A204.1 (cell line): Measurements from ENCODE around the gene SLC6A1.

Source experiments
- FAIRE-seq: peaks from 2 replicates; lab custom pipeline; 2012; peaks lifted over from hg19 to GRCh38; lab: Jason Lieb, UNC

The SLC6A1 gene

DNA sequence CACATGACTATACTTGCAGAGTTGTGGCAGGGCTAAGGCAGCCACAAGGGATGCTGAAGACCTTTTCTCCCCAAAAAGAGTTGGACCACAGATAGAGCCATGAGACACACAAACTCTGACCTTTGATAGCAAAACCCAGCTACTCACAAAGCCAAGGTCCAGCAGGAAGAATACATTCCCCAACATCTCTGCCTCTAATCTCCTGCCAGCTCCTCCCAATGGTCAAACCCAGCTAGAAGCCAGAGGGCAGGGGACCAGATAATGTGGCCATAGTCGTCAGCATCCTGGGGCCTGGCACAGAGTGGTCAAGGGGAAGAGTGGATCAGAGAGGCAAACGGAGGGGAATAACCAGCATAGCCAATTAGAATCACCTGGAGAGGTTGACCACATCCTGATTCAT is 28.2 kb downstream of the SLC6A1 start:
- FAIRE-seq, result no peak

- FAIRE-seq, result no peak
Measured at GRCh38 chr3:11021611-11022011, 29.1 kb downstream of the SLC6A1 start.

GRCh38 chr3:11022115-11022514 is 29.6 kb downstream of the SLC6A1 start:
- no peak for FAIRE-seq

DNA sequence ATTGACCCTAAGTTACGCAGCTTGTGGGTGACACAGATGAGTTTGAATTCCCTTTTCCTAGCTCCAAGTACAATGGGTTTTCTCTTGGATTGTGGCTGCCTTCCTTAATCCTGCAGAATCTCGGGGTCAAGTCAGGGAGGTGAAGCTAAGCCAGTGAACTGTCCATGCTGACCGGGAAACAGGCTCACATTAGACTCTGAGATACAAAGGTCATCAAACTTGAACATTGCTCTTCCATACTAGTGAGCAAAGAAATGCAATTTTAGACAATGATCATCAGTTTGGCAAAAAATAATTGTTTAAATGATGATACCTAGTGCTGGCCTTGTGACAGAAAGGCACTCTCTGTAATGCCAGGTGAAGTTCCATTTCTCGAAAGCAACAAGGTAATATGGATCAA is 31.6 kb downstream of the SLC6A1 start:
- FAIRE-seq, result no peak

- no peak for FAIRE-seq
Measured at GRCh38 chr3:11029948-11030347, 37.4 kb downstream of the SLC6A1 start.

DNA sequence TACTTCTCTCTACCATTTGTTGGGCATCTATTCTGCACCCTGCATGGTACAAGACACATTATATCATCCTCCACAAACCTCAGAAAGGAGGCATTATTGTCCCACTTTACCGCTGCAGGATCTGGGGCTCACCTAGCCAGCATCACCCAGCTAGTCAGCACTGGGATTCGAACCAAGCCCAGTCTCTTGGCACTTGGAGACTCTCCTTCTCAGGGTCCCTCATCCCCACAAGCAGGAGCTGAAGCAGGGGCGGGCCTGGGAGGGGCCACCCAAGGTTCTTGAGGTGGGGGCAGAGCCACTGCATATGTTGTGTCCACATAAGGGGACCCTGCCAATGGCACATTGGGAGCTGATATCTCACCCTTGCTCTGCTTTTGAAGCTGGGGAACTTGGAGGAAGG is 41.3 kb downstream of the SLC6A1 start:
- no peak for FAIRE-seq

GRCh38 chr3:11034309-11034985 is 41.9 kb downstream of the SLC6A1 start:
- no peak for FAIRE-seq

DNA sequence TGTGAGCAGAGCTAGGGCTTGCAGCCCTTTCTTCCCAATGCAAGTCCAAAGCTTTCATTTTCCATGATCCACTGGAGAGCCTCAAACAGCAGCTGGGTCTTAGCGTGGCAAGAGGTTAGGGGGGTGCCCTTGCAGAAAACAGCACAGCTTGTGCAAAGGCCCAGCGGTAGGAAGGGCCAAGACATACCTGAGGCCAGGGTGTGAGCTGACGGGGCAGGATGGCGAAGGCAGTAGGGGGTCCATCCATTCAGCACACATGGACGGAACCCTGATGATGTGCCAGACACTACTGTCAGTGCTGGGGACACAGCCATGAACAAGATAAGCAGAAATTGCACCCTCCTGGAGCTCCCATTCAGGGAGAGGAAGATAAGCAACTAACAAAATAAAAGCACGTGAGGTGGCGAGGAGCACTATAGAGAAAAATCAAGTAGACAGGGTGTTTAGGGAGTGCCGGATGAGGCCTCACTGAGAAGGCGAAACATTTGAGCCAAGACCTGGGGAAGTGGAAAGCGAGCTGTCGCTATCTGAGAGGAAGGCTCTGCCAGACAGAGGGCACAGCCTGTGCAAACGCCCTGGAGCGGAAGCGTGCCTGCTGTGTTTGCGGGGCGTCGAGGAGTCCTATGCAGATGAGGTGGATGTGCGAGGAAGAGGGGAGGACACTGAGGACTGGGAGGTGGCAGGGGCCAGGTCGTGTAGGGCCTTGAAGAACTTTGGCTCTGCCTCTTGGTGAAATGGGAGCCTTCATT is 43.4 kb downstream of the SLC6A1 start:
- no peak for FAIRE-seq

DNA sequence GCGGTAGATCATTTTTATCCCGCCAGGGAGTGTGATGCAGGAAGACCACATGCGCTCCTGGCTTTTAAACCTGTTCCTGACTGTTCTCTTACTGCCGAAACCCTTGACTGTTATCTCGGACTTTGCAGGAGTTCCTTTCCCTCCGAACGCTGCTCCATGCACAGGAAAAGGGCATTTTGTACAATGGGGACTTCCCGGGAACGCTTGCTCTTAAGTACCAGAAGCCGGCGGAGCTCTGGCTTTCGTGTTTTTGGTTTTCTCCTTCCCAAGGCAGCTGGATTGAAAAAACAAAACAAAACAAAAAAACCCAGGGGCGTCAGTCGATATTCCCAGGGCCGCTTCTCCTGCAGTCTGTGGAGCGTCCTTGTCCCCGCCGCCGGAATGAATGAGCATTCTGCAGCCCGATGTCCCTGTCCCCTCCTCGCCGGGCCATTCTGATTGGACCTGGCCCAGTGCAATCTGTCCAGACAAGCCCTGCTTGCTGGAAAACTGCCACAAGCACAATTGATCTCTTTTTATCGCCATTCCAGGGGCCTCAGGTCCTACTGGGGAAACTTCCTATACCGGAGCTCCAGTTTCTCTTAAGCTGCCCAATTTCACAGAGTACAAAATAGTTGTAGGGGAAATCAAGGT is 44.8 kb downstream of the SLC6A1 start:
- FAIRE-seq, result no peak

GRCh38 chr3:11037976-11038375 is 45.4 kb downstream of the SLC6A1 start:
- FAIRE-seq, result no peak

DNA sequence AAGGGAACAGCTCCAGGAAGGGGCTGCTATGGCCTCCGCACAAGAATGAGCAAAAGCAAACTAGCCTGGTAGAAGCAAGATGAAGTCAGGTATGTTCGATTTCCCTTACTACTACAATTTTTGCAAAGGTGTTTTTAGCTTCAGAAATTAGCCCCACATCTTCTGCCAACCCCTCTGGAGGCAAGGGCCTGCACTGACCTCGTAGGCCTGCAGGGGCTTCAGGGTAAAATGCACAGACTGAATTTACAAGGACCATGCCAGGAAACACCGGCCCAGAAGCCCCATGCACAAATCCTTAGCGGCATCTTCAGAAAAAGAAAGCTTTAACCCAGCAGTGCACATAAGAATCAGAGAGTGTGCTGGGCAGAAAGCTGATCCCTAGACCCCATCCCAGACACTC is 53.0 kb downstream of the SLC6A1 start:
- no peak for FAIRE-seq

DNA sequence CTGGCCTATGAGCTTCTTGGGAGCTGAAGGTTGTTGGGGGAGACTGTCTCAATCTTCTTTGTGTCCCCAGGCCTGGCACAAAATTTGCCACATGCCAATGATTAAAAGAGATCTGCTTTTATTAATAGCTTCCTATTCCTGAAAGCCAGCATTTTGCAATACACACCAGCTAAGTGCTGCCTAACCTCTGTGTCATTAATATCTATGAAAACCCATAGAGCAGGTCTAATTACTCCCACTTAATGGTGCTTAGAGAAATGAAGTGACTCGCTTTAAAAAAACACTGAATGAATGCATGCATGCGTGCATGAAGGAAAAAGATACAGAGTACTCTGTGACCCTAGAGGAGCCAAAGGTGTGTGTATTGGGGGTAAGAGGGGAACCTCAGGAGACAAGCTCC is 55.0 kb downstream of the SLC6A1 start:
- no peak for FAIRE-seq

- no peak for FAIRE-seq
Measured at GRCh38 chr3:11050666-11051323, 58.2 kb downstream of the SLC6A1 start.

GRCh38 chr3:11053926-11054503 is 61.5 kb downstream of the SLC6A1 start:
- FAIRE-seq, result no peak

- FAIRE-seq, result no peak
Measured at GRCh38 chr3:11054739-11055438, 62.3 kb downstream of the SLC6A1 start.

DNA sequence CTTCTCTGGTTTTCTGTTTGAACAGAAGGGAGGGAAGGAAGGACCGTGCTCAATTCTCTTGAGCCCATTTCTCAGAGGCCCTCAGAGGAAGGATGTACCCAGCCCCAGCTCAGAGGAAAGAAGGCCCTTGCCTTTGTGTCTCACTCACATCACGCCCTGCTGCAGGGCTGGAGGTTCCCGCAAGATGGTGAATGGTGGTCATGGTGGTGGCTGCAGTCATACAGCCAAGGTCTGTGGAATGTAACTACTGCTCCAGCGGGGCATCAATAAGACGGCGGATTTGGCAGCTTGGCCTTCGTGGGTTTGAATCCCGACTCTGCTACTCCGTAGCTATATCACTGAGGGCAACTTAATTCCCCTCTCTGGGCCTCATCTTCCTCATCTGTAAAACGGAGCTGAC is 62.9 kb downstream of the SLC6A1 start:
- no peak for FAIRE-seq

DNA sequence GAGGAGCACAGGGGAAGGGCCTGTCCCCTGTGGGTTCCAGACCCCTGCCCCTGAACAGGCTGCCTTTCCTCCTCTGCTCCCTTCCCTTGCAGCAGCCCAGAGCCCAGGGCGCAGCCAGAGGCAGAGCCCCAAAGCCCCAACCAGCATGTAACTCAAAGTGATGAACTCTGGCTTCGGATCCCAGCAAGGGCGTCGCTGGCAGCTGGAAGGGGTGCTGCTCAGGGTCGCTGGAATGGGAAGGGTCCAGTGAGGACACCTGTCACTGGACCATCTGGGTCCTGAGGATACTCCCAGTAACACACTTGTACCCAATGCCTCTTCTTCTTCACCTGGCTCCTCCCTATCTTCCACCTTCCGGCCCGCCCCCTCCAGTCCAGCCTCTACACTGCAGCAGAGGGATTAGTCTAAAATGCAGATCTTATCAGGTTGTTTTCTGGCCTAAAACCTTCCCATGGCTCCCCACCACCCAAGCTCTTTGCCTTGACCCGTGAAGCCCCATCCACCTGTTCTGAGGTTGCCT is 64.0 kb downstream of the SLC6A1 start:
- no peak for FAIRE-seq

DNA sequence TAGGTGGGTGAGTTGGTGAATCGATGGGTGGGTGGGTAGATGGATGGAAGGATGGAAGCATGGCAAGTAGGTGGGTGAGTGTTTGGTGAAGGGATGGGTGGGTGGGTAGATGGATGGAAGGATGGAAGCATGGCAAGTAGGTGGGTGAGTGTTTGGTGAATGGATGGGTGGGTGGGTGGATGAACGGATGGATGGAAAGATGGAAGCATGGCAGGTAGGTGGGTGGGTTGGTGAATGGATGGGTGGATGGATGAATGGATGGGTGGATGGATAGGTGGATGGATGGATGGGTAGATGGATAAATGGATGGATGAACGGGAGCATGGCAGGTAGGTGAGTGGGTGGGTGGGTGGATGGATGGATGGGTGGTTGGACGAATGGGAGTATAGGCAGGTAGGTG is 65.1 kb downstream of the SLC6A1 start:
- FAIRE-seq, result no peak

GRCh38 chr3:11059090-11059798 is 66.7 kb downstream of the SLC6A1 start:
- FAIRE-seq, result no peak

GRCh38 chr3:11059799-11060115 is 67.2 kb downstream of the SLC6A1 start:
- no peak for FAIRE-seq

- FAIRE-seq, result no peak
Measured at GRCh38 chr3:11060500-11061251, 68.1 kb downstream of the SLC6A1 start.
